GM18909 (cell line): ENCODE data around the gene ANKRD39.

Source experiments
- ATAC-seq: cut with Tn5 transposase; IDR thresholded peaks from one replicate; pipeline ENCODE4 v1.9.1; 2021; ENCODE audit warnings: mild to moderate bottlenecking; ENCODE audit not compliant: unreplicated experiment, poor library complexity

The ANKRD39 gene

GRCh38 chr2:96888072-96889011 lies 30.5 kb upstream of the ANKRD39 start:
- ATAC-seq = no peak

GRCh38 chr2:96887493-96888012 lies 29.7 kb upstream of the ANKRD39 start:
- ATAC-seq = no peak

- no peak for ATAC-seq
Measured at GRCh38 chr2:96885432-96886347, 27.9 kb upstream of the ANKRD39 start.

- no peak for ATAC-seq
Measured at GRCh38 chr2:96884299-96885094, 26.7 kb upstream of the ANKRD39 start.

GRCh38 chr2:96883306-96883705 lies 25.5 kb upstream of the ANKRD39 start:
- no peak for ATAC-seq

GRCh38 chr2:96882906-96883305 lies 25.1 kb upstream of the ANKRD39 start:
- ATAC-seq = no peak

GRCh38 chr2:96882230-96882629 lies 24.4 kb upstream of the ANKRD39 start:
- ATAC-seq = no peak

GRCh38 chr2:96881349-96882195 lies 23.8 kb upstream of the ANKRD39 start:
- ATAC-seq = no peak

GRCh38 chr2:96880891-96881273 lies 23.1 kb upstream of the ANKRD39 start:
- no peak for ATAC-seq

- ATAC-seq = no peak
Measured at GRCh38 chr2:96879545-96880040, 21.8 kb upstream of the ANKRD39 start.

- no peak for ATAC-seq
Measured at GRCh38 chr2:96878796-96879544, 21.2 kb upstream of the ANKRD39 start.

GRCh38 chr2:96878171-96878570 lies 20.4 kb upstream of the ANKRD39 start:
- ATAC-seq = no peak

GRCh38 chr2:96877631-96878092 lies 19.8 kb upstream of the ANKRD39 start:
- no peak for ATAC-seq

GRCh38 chr2:96877042-96877451 lies 19.2 kb upstream of the ANKRD39 start:
- ATAC-seq = no peak

- ATAC-seq = no peak
Measured at GRCh38 chr2:96876269-96877041, 18.6 kb upstream of the ANKRD39 start.

GRCh38 chr2:96875498-96876268 lies 17.9 kb upstream of the ANKRD39 start:
- ATAC-seq = no peak
